Brain microvascular endothelial cell (primary cell): ENCODE measurements around the gene THRB.

ENCODE experiments used
- DNase-seq: peaks from one replicate; pipeline ENCODE4 v3.0.0-alpha.2; 2020
- H3K27ac ChIP-seq: fragments of 250-450 bp; sonication (Bioruptor Pico); 2 replicates; pipeline ENCODE4 v1.5.1; 2020; ENCODE audit warnings: mild to moderate bottlenecking, moderate library complexity
- H3K27me3 ChIP-seq: fragments of 250-450 bp; sonication (Bioruptor Pico); replicated peaks from 2 replicates; pipeline ENCODE4 v1.5.1; 2020; ENCODE audit warnings: mild to moderate bottlenecking
- H3K36me3 ChIP-seq: fragments of 250-450 bp; sonication (Bioruptor Pico); replicated peaks from 2 replicates; pipeline ENCODE4 v1.5.1; 2020; ENCODE audit warnings: mild to moderate bottlenecking
- H3K4me3 ChIP-seq: 2 replicates; pipeline ENCODE4 v1.5.1; 2011; ENCODE audit warnings: low read depth, mild to moderate bottlenecking, control low read depth, low read length, moderate library complexity
- in situ Hi-C: cut with HindIII; loops from 2 replicates; pipeline ENCODE4 v1.10.0; 2017; ENCODE audit warnings: low sequenced_read_pairs, low pct_ligation_motif_present
- TF ChIP-seq, protein P1 (sequence below): IDR thresholded peaks from 2 replicates; pipeline ENCODE4 v1.5.1; 2011; ENCODE audit warnings: low read depth, mild to moderate bottlenecking, moderate library complexity, low read length, control low read depth, inconsistent platforms; ENCODE audit errors: missing control alignments

THRB gene

DNA sequence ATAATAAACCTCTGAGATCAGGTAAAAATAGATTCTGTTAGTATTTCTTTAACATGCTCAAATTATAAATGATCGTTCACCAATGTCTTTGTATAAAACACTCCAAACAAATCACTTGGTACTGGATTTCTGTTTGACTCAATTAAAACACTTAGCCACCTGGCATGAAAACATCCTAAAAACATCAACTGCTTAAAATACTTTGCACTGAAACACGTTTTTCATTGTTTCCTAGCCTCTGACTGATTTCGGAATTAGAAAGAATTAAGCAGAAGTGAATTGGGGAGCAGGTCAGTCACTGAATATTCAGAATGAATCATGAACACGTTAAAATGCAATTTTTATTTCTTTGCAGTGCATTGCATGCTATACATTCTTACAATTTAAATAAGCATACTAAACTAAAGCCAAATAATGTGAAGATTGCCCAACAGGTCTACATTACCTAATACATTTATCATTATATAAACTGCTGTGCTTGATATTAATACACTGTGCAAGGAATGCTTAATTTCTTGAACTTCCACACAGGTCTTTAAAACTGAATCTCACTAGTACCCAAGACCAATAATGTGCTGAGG lies 1.6 kb downstream of the THRB start:
- in situ Hi-C loops: no loop called here
- no peak for DNase-seq
- Histone ChIP-seq H3K27ac (no peak overlapping the region), H3K27me3 (peaks cover 11% of the 10 kb centered on the region), H3K4me3 (no peak overlapping the region), H3K36me3 (no peaks in the 10 kb centered on the region)
- TF ChIP-seq, protein P1, sequence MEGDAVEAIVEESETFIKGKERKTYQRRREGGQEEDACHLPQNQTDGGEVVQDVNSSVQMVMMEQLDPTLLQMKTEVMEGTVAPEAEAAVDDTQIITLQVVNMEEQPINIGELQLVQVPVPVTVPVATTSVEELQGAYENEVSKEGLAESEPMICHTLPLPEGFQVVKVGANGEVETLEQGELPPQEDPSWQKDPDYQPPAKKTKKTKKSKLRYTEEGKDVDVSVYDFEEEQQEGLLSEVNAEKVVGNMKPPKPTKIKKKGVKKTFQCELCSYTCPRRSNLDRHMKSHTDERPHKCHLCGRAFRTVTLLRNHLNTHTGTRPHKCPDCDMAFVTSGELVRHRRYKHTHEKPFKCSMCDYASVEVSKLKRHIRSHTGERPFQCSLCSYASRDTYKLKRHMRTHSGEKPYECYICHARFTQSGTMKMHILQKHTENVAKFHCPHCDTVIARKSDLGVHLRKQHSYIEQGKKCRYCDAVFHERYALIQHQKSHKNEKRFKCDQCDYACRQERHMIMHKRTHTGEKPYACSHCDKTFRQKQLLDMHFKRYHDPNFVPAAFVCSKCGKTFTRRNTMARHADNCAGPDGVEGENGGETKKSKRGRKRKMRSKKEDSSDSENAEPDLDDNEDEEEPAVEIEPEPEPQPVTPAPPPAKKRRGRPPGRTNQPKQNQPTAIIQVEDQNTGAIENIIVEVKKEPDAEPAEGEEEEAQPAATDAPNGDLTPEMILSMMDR: no peak

DNA sequence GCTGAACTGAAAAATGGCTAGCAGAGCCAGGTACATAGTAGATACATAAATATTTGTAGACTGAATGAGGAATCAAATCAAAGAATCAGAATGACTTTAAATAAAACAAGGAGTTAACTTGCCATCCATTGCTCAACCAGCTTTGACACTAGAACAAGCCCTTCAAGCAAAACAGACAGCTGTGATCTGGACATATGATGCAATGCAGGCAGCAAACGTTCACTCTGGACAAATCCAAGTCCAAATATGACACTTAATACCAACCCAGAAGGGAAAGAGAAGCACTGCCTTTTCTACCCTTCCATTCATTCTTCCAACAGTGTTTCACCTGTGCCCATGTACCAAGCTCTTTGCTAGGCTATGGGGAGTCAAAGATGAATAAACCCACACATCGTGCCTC lies 4.5 kb downstream of the THRB start:
- in situ Hi-C loops: no loop called here
- H3K27ac ChIP-seq: no peak overlapping the region
- H3K4me3 ChIP-seq: no peak overlapping the region
- TF ChIP-seq, protein P1: no peak
- H3K36me3 ChIP-seq: no peaks in the 10 kb centered on the region
- H3K27me3 ChIP-seq: peaks cover 11% of the 10 kb centered on the region
- DNase-seq: no peak

DNA sequence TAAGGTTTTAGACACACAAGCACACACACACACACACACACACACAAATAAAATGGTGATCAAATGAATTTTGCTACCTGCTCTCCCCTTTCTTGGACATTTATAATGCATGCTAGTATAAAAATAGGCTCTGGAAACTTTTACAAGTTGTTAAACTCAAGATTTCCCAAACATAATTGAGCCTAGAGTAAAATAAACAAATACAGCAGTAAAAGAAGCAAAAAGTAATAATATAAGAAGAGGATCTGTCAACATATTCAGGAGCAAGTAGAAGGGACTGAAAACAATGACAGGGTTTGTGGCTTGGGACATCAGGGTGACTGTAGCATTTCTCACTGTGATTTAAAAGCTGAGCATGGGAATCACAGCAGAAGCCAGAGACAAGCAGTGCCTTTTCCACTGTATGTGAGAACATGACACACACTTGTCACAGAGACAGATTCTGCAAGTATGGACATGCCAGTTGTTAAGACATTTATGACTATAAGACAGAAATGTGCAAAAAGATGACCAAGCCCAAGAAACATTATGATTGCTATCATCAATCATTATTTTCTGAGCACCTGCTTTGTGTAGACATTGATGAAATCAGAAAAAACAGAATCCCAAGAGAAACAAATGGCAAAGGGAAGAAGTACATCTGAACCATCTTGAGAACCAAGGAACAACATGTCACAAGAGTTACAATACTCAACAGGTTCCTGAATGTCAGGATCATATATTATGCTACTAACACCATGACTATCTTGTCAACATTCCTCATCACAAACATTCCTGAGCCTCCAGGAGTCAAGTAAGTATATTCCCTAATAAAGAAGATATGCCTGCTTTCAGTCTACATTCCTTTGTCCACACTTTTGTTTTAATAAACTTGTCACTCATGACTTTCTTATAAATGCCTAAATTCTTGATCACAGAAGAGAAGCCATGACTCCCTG lies 7.1 kb downstream of the THRB start:
- DNase-seq: no peak
- H3K27me3 ChIP-seq: peaks cover 8% of the 10 kb centered on the region

GRCh38 chr3:24485511-24485910 lies 9.1 kb downstream of the THRB start:
- in situ Hi-C loops: no loop called here
- TF ChIP-seq, protein P1: no peak
- no peaks in the 10 kb centered on the region for H3K36me3 ChIP-seq
- H3K27ac ChIP-seq: no peak overlapping the region
- no peak overlapping the region for H3K4me3 ChIP-seq
- H3K27me3 ChIP-seq: no peaks in the 10 kb centered on the region
- DNase-seq: no peak

More for the DNA sequence above, 7.1 kb downstream of the THRB start:
- no peak overlapping the region for H3K27ac ChIP-seq
- TF ChIP-seq, protein P1: no peak
- no peaks in the 10 kb centered on the region for H3K36me3 ChIP-seq
- H3K4me3 ChIP-seq: no peak overlapping the region
- in situ Hi-C loops: no loop called here

DNA sequence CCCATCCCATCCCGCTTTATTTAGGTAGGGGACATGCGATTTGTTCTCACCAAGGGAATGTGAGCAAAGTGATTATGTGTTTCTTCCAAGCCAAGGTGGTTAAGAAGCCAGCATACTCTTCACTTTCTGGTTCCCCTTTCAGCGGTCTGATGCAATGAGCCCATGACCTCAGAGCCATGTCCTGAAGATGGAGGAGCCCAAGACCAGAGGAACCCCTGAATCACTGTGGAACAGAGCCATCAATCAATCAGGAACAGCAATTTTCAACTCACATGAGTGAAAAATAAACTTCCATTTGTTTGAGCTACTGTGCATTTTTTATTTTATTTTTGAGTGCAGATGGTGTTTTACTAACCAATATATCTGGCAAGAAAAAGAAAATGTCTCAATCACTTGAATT lies 10.8 kb downstream of the THRB start:
- TF ChIP-seq, protein P1: no peak
- no peak overlapping the region for H3K27ac ChIP-seq
- H3K4me3 ChIP-seq: no peak overlapping the region
- in situ Hi-C loops: no loop called here
- no peaks in the 10 kb centered on the region for H3K27me3 ChIP-seq
- DNase-seq: no peak
- H3K36me3 ChIP-seq: no peaks in the 10 kb centered on the region
